ENCODE results near the gene PPM1H. TPM values are rescaled to one million over a fixed set of nuclear protein-coding genes. Genes with fewer than 3 reads are reported as not detected.

PPM1H gene
- total and polyA plus RNA-seq, 2 donors (not counting 1 experiment from before 2014, with no cell fraction given), result 0.01 TPM; not detected in 1

DNA sequence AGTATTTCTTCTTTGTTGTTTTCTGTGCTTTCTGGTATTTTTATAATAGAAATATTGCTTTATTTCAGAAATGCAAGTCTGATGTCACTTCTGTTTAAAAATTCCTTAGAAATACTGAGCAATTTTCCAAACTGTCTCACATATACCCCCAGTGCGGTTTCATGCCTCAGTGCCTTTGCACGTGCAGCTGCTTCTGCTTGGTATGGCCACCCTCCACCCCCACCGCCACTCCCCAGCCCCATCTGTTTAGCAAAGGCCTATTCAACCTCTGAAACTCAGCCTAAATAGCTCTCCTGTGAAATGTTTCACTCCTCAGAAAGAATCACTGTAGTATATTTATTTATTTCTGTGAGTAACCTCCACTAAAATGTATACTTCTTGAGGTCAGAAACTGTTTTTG lies 52.3 kb downstream of the PPM1H start:
- Histone ChIP-seq H4K20me1 (ENCODE audit: control insufficient read depth, insufficient read depth, low read length, poor library complexity, severe bottlenecking) (no peaks in the 10 kb centered on the region), H2AFZ (ENCODE audit: insufficient read depth, low read depth, low read length, poor library complexity, severe bottlenecking) (no peak overlapping the region), H3K36me3 (replicated peaks in 1 of 2; ENCODE audit: control extremely low read depth in 1 of 2, control insufficient read depth in 1 of 2, extremely low read depth in 1 of 2, insufficient read depth in 2 of 2, low read length in 1 of 2) (no peaks in the 10 kb centered on the region), H3K9me3 (ENCODE audit: control extremely low read depth in 1 of 3, control insufficient read depth in 2 of 3, insufficient read depth in 1 of 3, low read length in 2 of 3) (peaks cover 0 to 5% (median 0%) of the 10 kb centered on the region in 3 donors), H3K4me3 (ENCODE audit: control extremely low read depth in 1 of 5, extremely low read depth in 1 of 5, insufficient read depth in 1 of 5, low read depth in 2 of 5, low read length in 4 of 5) (no peak overlapping the region), H3K27me3 (replicated peaks in 1 of 4; ENCODE audit: control extremely low read depth in 1 of 4, control insufficient read depth in 3 of 4, insufficient read depth in 4 of 4, low read length in 3 of 4) (no peaks in the 10 kb centered on the region), H3K4me1 (ENCODE audit: control insufficient read depth in 2 of 2, insufficient read depth in 2 of 2, low read length in 2 of 2) (no peaks in the 10 kb centered on the region), H3K4me2 (replicated peaks; ENCODE audit: low read depth, low read length, poor library complexity, severe bottlenecking) (no peak overlapping the region), H3K27ac (ENCODE audit: low read length in 2 of 2) (no peak overlapping the region), H3K9ac (ENCODE audit: low read length) (no peak overlapping the region), H3K79me2 (ENCODE audit: control insufficient read depth, insufficient read depth, low read length) (no peaks in the 10 kb centered on the region)
- Mint-ChIP-seq H3K27me3 (peaks cover 6% of the 10 kb centered on the region), H3K4me3 (no peak overlapping the region), H3K27ac (no peak overlapping the region), H3K9me3 (ENCODE audit: insufficient read depth) (peaks cover 2% of the 10 kb centered on the region), H3K4me1 (peaks cover 2% of the 10 kb centered on the region)
- TF ChIP-seq EZH2 (IDR thresholded peaks at IDR 0.05; ENCODE audit: borderline replicate concordance, insufficient read depth, low read depth, low read length, poor library complexity, severe bottlenecking) (no peak), CTCF (IDR thresholded peaks at IDR 0.05) (no peak)
- CTCF ChIA-PET, result no interaction called here
- no peak for ATAC-seq (ENCODE audit: low read depth)
- intact Hi-C loops (cut with micrococcal nuclease), result no loop called here
- POLR2A ChIA-PET, result no interaction called here
- 92% methylated on average over 2 of the region's 3 CpGs for WGBS (ENCODE audit: insufficient coverage)
- DNase-seq, result no peak

DNA sequence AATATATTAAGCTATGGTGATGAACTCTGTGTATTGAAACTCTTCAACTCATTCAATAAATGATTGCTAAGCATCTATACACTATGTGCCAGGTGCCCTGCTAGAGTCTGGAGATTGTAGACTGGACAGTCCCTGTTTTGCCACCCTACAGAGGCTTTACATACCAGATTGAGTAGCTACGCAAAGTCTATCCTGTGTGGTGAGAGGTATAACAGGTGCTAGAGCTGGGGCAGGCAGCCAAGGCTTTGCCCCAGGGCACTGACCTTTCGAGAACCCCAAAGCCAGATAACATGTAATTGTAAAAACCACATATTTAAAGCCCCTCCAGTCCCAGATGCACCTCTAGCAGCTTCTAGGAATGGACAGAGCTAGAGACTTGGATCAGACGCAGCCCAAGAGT lies 52.8 kb downstream of the PPM1H start:
- ATAC-seq (ENCODE audit: low read depth), result no peak
- no peak overlapping the region for H3K4me3 Mint-ChIP-seq
- H3K36me3 ChIP-seq (replicated peaks in 1 of 2; ENCODE audit: control extremely low read depth in 1 of 2, control insufficient read depth in 1 of 2, extremely low read depth in 1 of 2, insufficient read depth in 2 of 2, low read length in 1 of 2), result no peaks in the 10 kb centered on the region
- 100% methylated on average over 1 of the region's 3 CpGs for WGBS (ENCODE audit: insufficient coverage)
- H3K27ac ChIP-seq (ENCODE audit: low read length in 2 of 2), result no peak overlapping the region
- intact Hi-C loops (cut with micrococcal nuclease), result no loop called here
- H4K20me1 ChIP-seq (ENCODE audit: control insufficient read depth, insufficient read depth, low read length, poor library complexity, severe bottlenecking), result no peaks in the 10 kb centered on the region
- H3K9ac ChIP-seq (ENCODE audit: low read length), result no peak overlapping the region
- TF ChIP-seq CTCF (IDR thresholded peaks at IDR 0.05), result no peak
- TF ChIP-seq EZH2 (IDR thresholded peaks at IDR 0.05; ENCODE audit: borderline replicate concordance, insufficient read depth, low read depth, low read length, poor library complexity, severe bottlenecking), result no peak
- no peaks in the 10 kb centered on the region for H3K27me3 ChIP-seq (replicated peaks in 1 of 4; ENCODE audit: control extremely low read depth in 1 of 4, control insufficient read depth in 3 of 4, insufficient read depth in 4 of 4, low read length in 3 of 4)
- POLR2A ChIA-PET, result no interaction called here
- H3K4me1 ChIP-seq (ENCODE audit: control insufficient read depth in 2 of 2, insufficient read depth in 2 of 2, low read length in 2 of 2), result no peaks in the 10 kb centered on the region
- no peak overlapping the region for H3K4me2 ChIP-seq (replicated peaks; ENCODE audit: low read depth, low read length, poor library complexity, severe bottlenecking)
- H3K4me3 ChIP-seq (ENCODE audit: control extremely low read depth in 1 of 5, extremely low read depth in 1 of 5, insufficient read depth in 1 of 5, low read depth in 2 of 5, low read length in 4 of 5), result no peak overlapping the region
- CTCF ChIA-PET, result no interaction called here
- H3K79me2 ChIP-seq (ENCODE audit: control insufficient read depth, insufficient read depth, low read length), result no peaks in the 10 kb centered on the region
- H3K9me3 ChIP-seq (ENCODE audit: control extremely low read depth in 1 of 3, control insufficient read depth in 2 of 3, insufficient read depth in 1 of 3, low read length in 2 of 3), result peaks cover 0 to 5% (median 0%) of the 10 kb centered on the region in 3 donors
- no peak overlapping the region for H2AFZ ChIP-seq (ENCODE audit: insufficient read depth, low read depth, low read length, poor library complexity, severe bottlenecking)
- H3K27ac Mint-ChIP-seq, result no peak overlapping the region
- H3K9me3 Mint-ChIP-seq (ENCODE audit: insufficient read depth), result peaks cover 2% of the 10 kb centered on the region
- peaks cover 6% of the 10 kb centered on the region for H3K27me3 Mint-ChIP-seq
- no peak for DNase-seq
- peaks cover 2% of the 10 kb centered on the region for H3K4me1 Mint-ChIP-seq

Data from B cell (primary cell).